SK-N-SH treated with all-trans-retinoic acid at 6 μM for 48 hours (cell line): Measurements from ENCODE around the gene CALML5.

Source experiments
- ARNTL ChIP-seq: fragments of 450-650 bp; formaldehyde crosslinking; IDR thresholded peaks from 2 replicates; pipeline ENCODE4 v1.5.0; 2020; ENCODE audit warnings: low read depth, mild to moderate bottlenecking, moderate library complexity, borderline replicate concordance
- TCF4 ChIP-seq: fragments of 250-450 bp; sonication (Bioruptor Pico); IDR thresholded peaks from 2 replicates; pipeline ENCODE4 v1.8.0; 2021; ENCODE audit warnings: mild to moderate bottlenecking, moderate library complexity, borderline replicate concordance
- ZFP3 ChIP-seq: fragments of 250-450 bp; sonication (Bioruptor Pico); IDR thresholded peaks from 2 replicates; pipeline ENCODE4 v1.5.0; 2020; ENCODE audit warnings: mild to moderate bottlenecking, moderate library complexity
- ZNF70 ChIP-seq: fragments of 450-650 bp; formaldehyde crosslinking; IDR thresholded peaks from 2 replicates; pipeline ENCODE4 v1.5.0; 2020; ENCODE audit warnings: mild to moderate bottlenecking, moderate library complexity

DNA sequence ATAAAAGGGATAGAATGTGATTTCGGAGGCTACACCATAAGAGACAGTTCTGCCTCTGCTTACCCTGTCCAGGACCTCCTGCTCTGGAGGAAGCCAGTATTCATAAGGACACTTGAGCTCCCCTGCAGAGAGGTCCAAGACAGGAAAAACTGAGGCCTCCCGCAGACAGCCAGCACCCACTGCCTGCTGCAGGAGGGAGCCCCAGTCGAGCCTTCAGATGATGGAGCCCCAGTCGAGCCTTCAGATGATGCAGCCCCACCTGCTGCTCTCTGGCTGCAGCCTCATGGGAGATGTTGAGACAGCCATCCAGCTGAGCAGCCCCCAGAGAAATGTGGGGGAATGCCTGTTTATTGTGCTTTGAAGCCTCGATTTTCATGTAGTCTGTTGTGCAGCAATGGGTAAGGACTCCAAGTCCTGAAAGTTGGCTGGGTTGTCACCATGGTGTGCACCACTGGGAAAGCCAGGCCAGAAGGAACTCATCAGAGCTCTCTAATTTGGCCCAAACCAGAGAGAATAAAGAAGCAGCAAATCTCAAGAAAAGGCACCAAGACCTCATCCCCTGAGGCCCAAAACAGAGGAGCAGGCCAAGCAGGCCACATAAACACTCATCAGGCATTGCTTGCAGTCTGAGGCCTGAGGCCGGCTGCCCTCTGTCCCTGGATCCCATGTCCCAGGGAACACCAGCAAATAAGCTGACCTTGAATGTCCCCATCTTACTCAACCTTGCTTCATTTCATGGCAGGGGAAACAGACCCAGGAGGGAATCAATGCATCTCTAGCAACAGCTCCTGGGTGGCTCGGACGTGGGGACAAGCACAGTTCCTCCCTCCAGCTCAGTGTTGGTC is 30.9 kb downstream of the CALML5 start:
- TF ChIP-seq ZFP3 (CRISPR knock-in tag) (no peak), TCF4 (CRISPR knock-in tag) (no peak), ARNTL (CRISPR knock-in tag) (no peak), ZNF70 (no peak)
